Osteocyte (in vitro differentiated cells): ENCODE measurements around the gene SLC25A30. TPM values are rescaled to one million over a fixed set of nuclear protein-coding genes. Genes with fewer than 3 reads are reported as not detected.

Experiments
- DNase-seq: peaks from one replicate; pipeline ENCODE4 v3.0.0; 2021; ENCODE audit warnings: mixed read lengths; ENCODE audit not compliant: unreplicated experiment; ENCODE audit errors: extremely low spot score
- H3K27ac Mint-ChIP-seq: one replicate; pipeline ENCODE4 v1.8.0; 2021; ENCODE audit warnings: mild to moderate bottlenecking, mixed read lengths; ENCODE audit not compliant: unreplicated experiment
- H3K27me3 Mint-ChIP-seq: one replicate; pipeline ENCODE4 v1.8.0; 2021; ENCODE audit warnings: mixed read lengths; ENCODE audit not compliant: unreplicated experiment
- H3K36me3 Mint-ChIP-seq: one replicate; pipeline ENCODE4 v1.8.0; 2021; ENCODE audit warnings: mixed read lengths; ENCODE audit not compliant: unreplicated experiment
- H3K4me1 Mint-ChIP-seq: one replicate; pipeline ENCODE4 v1.8.0; 2021; ENCODE audit warnings: mixed read lengths; ENCODE audit not compliant: unreplicated experiment
- H3K4me3 Mint-ChIP-seq: one replicate; pipeline ENCODE4 v1.8.0; 2021; ENCODE audit warnings: mild to moderate bottlenecking, moderate library complexity, mixed read lengths; ENCODE audit not compliant: unreplicated experiment
- H3K9me3 Mint-ChIP-seq: one replicate; pipeline ENCODE4 v1.8.0; 2021; ENCODE audit warnings: mixed read lengths; ENCODE audit not compliant: unreplicated experiment
- CTCF ChIP-seq: fragments of 200-600 bp; sonication (generic); IDR thresholded peaks from 2 replicates; pipeline ENCODE4 v1.5.0; 2021; ENCODE audit warnings: antibody characterized with exemption, mild to moderate bottlenecking, moderate library complexity
- total RNA-seq: library from RNA; stranded (reverse); gene quantifications from 2 replicates; pipeline ENCODE4 v1.2.1, GENCODE V29; 2021

The SLC25A30 gene
- total RNA-seq, 1 donor from 2014 or later, result 12.0 TPM

GRCh38 chr13:45374917-45375316, 43.3 kb downstream of the SLC25A30 start:
- Mint-ChIP-seq H3K9me3 (no peaks in the 10 kb centered on the region), H3K4me3 (no peak overlapping the region), H3K27ac (no peak overlapping the region), H3K36me3 (peaks cover 6% of the 10 kb centered on the region), H3K27me3 (no peaks in the 10 kb centered on the region), H3K4me1 (peaks cover 29% of the 10 kb centered on the region)
- no peak for TF ChIP-seq CTCF
- no peak for DNase-seq

- no peaks in the 10 kb centered on the region for H3K9me3 Mint-ChIP-seq
- no peak for TF ChIP-seq CTCF
- no peak for DNase-seq
- no peaks in the 10 kb centered on the region for H3K27me3 Mint-ChIP-seq
- peaks cover 12% of the 10 kb centered on the region for H3K36me3 Mint-ChIP-seq
- peaks cover 43% of the 10 kb centered on the region for H3K4me1 Mint-ChIP-seq
- peak overlapping the region; percentile 53 for H3K27ac Mint-ChIP-seq
- no peak overlapping the region for H3K4me3 Mint-ChIP-seq
Measured at GRCh38 chr13:45373162-45373547, 45.0 kb downstream of the SLC25A30 start.

GRCh38 chr13:45372189-45373161, 45.7 kb downstream of the SLC25A30 start:
- Mint-ChIP-seq H3K27me3 (no peaks in the 10 kb centered on the region), H3K4me3 (no peak overlapping the region), H3K27ac (peak overlapping the region; percentile 53), H3K36me3 (peaks cover 12% of the 10 kb centered on the region), H3K9me3 (no peaks in the 10 kb centered on the region), H3K4me1 (peaks cover 50% of the 10 kb centered on the region)
- no peak for TF ChIP-seq CTCF
- no peak for DNase-seq

- H3K27ac Mint-ChIP-seq, result peak overlapping the region; percentile 31
Measured at GRCh38 chr13:45370922-45371406, 47.2 kb downstream of the SLC25A30 start.

More at GRCh38 chr13:45370922-45371406, 47.2 kb downstream of the SLC25A30 start:
- Mint-ChIP-seq H3K9me3 (no peaks in the 10 kb centered on the region), H3K4me1 (peaks cover 57% of the 10 kb centered on the region), H3K4me3 (peak overlapping the region; percentile 5), H3K27me3 (no peaks in the 10 kb centered on the region), H3K36me3 (peaks cover 15% of the 10 kb centered on the region)
- peak; percentile 91 for DNase-seq
- TF ChIP-seq CTCF, result peak; percentile 94
